ENCODE measurements around the gene MTUS2. TPM values are rescaled to one million over a fixed set of nuclear protein-coding genes. Genes with fewer than 3 reads are reported as not detected.

MTUS2 gene
- total and polyA plus RNA-seq, 10 of the 15 experiments (the other 5 are each of a cell fraction or from before 2014, with no cell fraction given), result under 0.01 to 0.05 (median 0.02) TPM; not detected in 6

DNA sequence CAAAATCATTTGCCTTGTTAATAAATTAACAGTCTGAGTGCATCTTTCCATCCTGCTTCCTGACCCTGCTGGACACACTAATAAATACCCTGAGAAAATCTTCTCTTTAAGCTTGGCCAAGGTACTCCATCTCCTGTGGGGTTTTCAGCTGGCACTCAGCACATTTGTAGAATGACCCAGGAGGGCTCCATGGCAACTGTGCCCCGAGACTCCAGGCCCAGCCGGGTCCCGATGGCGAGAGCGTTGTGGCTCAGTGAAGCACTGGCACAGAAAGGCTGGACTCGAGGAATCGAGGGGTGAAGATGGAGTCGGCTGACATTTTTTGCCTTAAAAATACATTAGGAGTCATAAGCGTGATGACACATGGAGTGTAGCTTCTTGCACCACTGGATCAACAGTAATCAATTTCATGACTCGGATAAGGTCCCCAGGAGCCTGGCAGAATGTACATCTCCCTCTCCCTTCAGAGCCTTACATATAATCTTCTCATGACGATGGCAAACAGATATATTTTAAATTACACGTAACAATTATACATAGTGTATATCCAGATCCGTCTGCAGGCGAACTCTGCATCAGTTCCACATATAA lies 690.0 kb downstream of the MTUS2 start:
- in situ Hi-C loops (cut with MboI) (loop anchor here (5.0 kb wide), 2 partner anchors 202 to 607 kb away; no protein-coding TSS in a partner anchor), intact Hi-C loops (cut with micrococcal nuclease; ENCODE audit: unreplicated experiment) (no loop called here)
- peaks cover 13 to 15% of the 10 kb centered on the region in 2 experiments; a peak in 3 of 4 replicates for H3K36me3 ChIP-seq (ENCODE audit: control insufficient read depth in 2 of 2, insufficient read depth in 2 of 2, low read length in 1 of 2)
- H3K27ac ChIP-seq (ENCODE audit: control insufficient read depth, insufficient read depth), result no peak overlapping the region
- ChIA-PET SMC1A (ENCODE audit: uncharacterized antibody, unreplicated experiment) (no interaction called here), CTCF (interaction anchor here (0.6 to 4.9 kb wide), 4 partner anchors 198 to 414 kb away, joined by 3 to 80 read pairs (median 16); no protein-coding TSS in a partner anchor), RAD21 (ENCODE audit: unreplicated experiment) (interaction anchor here (1.2 to 3.0 kb wide), 5 partner anchors 33 to 605 kb away, joined by 3 to 12 read pairs (median 5); no protein-coding TSS in a partner anchor), POLR2A (no interaction called here)
- H3K9ac ChIP-seq (ENCODE audit: control insufficient read depth, insufficient read depth, low read length), result no peak overlapping the region
- no peaks in the 10 kb centered on the region for H3K27me3 ChIP-seq (replicated peaks in 1 of 2; ENCODE audit: control insufficient read depth in 2 of 2, insufficient read depth in 2 of 2, low read length in 1 of 2)
- H2AFZ ChIP-seq (ENCODE audit: control insufficient read depth, low read depth, low read length), result no peak overlapping the region
- no peaks in the 10 kb centered on the region for H4K20me1 ChIP-seq (ENCODE audit: control insufficient read depth, insufficient read depth)
- H3K4me1 ChIP-seq (ENCODE audit: control insufficient read depth, insufficient read depth, low read length), result no peaks in the 10 kb centered on the region
- H3K79me2 ChIP-seq (ENCODE audit: control insufficient read depth, insufficient read depth, low read length), result no peaks in the 10 kb centered on the region
- no peak for FAIRE-seq
- DNase-seq (ENCODE audit: low read depth, low spot score), result no peak
- TF ChIP-seq HDAC2 (IDR thresholded peaks at IDR 0.05), result no peak
- TF ChIP-seq GATAD2B (conservative IDR thresholded peaks at IDR 0.05; ENCODE audit: low read depth), result no peak
- TF ChIP-seq, protein P1, sequence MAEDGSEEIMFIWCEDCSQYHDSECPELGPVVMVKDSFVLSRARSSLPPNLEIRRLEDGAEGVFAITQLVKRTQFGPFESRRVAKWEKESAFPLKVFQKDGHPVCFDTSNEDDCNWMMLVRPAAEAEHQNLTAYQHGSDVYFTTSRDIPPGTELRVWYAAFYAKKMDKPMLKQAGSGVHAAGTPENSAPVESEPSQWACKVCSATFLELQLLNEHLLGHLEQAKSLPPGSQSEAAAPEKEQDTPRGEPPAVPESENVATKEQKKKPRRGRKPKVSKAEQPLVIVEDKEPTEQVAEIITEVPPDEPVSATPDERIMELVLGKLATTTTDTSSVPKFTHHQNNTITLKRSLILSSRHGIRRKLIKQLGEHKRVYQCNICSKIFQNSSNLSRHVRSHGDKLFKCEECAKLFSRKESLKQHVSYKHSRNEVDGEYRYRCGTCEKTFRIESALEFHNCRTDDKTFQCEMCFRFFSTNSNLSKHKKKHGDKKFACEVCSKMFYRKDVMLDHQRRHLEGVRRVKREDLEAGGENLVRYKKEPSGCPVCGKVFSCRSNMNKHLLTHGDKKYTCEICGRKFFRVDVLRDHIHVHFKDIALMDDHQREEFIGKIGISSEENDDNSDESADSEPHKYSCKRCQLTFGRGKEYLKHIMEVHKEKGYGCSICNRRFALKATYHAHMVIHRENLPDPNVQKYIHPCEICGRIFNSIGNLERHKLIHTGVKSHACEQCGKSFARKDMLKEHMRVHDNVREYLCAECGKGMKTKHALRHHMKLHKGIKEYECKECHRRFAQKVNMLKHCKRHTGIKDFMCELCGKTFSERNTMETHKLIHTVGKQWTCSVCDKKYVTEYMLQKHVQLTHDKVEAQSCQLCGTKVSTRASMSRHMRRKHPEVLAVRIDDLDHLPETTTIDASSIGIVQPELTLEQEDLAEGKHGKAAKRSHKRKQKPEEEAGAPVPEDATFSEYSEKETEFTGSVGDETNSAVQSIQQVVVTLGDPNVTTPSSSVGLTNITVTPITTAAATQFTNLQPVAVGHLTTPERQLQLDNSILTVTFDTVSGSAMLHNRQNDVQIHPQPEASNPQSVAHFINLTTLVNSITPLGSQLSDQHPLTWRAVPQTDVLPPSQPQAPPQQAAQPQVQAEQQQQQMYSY (CRISPR knock-in tag; IDR thresholded peaks at IDR 0.05), result no peak
- no peak for TF ChIP-seq IKZF2 (IDR thresholded peaks at IDR 0.05)
- TF ChIP-seq ATF7 (IDR thresholded peaks at IDR 0.05; ENCODE audit: low read depth), result no peak
- no peak for TF ChIP-seq STAT3 (IDR thresholded peaks at IDR 0.05; ENCODE audit: low read depth, low read length)
- TF ChIP-seq SMAD5 (IDR thresholded peaks at IDR 0.05; ENCODE audit: low read depth), result no peak
- no peak for TF ChIP-seq SRF (IDR thresholded peaks at IDR 0.05; ENCODE audit: low read depth in 2 of 2, low read length in 2 of 2)
- TF ChIP-seq CREB1 (IDR thresholded peaks at IDR 0.05; ENCODE audit: low read depth), result no peak
- no peaks in the 10 kb centered on the region for H3K9me3 ChIP-seq (replicated peaks; ENCODE audit: control insufficient read depth, insufficient read depth, low read length)
- H3K4me2 ChIP-seq (ENCODE audit: control insufficient read depth, insufficient read depth), result no peak overlapping the region
- BruUV-seq (replicated peaks), result no TSS peak
- no peak overlapping the region for H3K4me3 ChIP-seq
- WGBS (ENCODE audit: insufficient coverage, insufficient replicate concordance, low lambda C conversion rate, missing lambda C conversion rate), result 98% methylated on average over 13 of the region's 14 CpGs
- no peak for ATAC-seq
